Uterus (tissue), 2 donors: Measurements from ENCODE around the gene VIL1.

Experiments used
- POLR2A ChIP-seq, 2 donors: fragments of 450-650 bp; IDR thresholded peaks; one replicate each; pipeline ENCODE4 v1.6.1; 2016; ENCODE audit warnings: antibody characterized with exemption in 2 of 2, mild to moderate bottlenecking in 1 of 2, moderate library complexity in 1 of 2
- TF ChIP-seq, protein P1 (sequence below), 4 experiments: fragments of 200-600 bp in 2 of 4; fragments of 450-650 bp in 2 of 4; sonication (generic) in 2 of 4; IDR thresholded peaks; one replicate each; pipeline ENCODE4 v1.5.1; 2016 to 2019; ENCODE audit warnings: antibody characterized with exemption in 4 of 4, mild to moderate bottlenecking in 2 of 4, moderate library complexity in 1 of 4

DNA sequence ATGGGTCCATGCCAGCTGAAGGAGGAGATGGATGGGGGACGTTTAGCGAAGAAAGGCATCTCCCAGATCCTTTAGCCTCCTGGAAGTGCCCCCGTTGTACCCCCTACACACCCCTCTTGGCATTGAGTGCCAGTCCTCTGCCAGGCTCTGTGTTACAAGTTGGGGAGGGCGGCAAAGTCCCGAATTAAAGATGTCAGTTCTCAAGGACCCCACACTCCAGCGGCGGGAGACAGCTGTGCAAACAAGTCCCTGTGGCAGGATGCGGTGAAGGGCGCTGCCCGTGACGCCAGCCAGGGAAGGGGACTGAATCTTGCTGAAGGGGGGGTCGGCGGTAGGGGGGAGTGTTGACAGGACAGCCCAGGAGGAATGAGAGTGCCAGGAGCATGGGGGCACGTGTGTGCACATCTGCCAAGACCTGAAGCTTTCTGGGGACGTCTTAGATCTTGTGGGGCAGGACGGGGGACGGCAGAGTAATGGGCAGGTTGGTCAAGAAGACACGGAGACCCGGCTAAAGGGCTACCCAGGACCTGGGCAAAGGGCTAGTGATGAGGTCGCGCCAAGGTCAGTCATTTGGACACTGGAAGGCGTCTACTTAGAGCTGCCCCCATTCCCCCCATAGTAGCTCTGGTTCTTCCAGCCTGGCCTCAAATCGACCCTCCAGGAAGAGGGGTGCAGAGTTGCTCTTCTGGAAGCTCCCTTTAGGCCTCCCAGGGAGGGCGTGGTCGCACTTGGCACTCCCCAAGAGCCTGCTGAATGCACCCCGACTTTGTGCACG is 22.0 kb upstream of the VIL1 start:
- TF ChIP-seq POLR2A (IDR thresholded peaks at IDR 0.05): no peak
- TF ChIP-seq, protein P1, sequence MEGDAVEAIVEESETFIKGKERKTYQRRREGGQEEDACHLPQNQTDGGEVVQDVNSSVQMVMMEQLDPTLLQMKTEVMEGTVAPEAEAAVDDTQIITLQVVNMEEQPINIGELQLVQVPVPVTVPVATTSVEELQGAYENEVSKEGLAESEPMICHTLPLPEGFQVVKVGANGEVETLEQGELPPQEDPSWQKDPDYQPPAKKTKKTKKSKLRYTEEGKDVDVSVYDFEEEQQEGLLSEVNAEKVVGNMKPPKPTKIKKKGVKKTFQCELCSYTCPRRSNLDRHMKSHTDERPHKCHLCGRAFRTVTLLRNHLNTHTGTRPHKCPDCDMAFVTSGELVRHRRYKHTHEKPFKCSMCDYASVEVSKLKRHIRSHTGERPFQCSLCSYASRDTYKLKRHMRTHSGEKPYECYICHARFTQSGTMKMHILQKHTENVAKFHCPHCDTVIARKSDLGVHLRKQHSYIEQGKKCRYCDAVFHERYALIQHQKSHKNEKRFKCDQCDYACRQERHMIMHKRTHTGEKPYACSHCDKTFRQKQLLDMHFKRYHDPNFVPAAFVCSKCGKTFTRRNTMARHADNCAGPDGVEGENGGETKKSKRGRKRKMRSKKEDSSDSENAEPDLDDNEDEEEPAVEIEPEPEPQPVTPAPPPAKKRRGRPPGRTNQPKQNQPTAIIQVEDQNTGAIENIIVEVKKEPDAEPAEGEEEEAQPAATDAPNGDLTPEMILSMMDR (IDR thresholded peaks at IDR 0.05): no peak
